Lung (tissue), 12 donors: ENCODE results near the gene CADM2. TPM values are rescaled to one million over a fixed set of nuclear protein-coding genes. Genes with fewer than 3 reads are reported as not detected.

Experiments
- ATAC-seq: fragments of 200-7000 bp; cut with Tn5 transposase; one replicate; pipeline ENCODE4 v1.9.1; 2020; ENCODE audit warnings: moderate number of reproducible peaks; ENCODE audit not compliant: insufficient read depth, low FRiP score
- DNase-seq, 3 donors: peaks; one replicate each; pipeline ENCODE4 v3.0.0-alpha.2; 2013 to 2017
- H3K27ac ChIP-seq, 2 donors: one replicate each; pipeline ENCODE4 v1.5.1; 2013; ENCODE audit warnings: mild to moderate bottlenecking in 2 of 2, moderate library complexity in 2 of 2, control low read depth in 1 of 2, inconsistent platforms in 1 of 2, low read depth in 1 of 2, low read length in 1 of 2
- H3K27me3 ChIP-seq, 3 donors: one replicate each; pipeline ENCODE4 v1.5.1; 2013; ENCODE audit warnings: low read length in 2 of 3; ENCODE audit not compliant: control insufficient read depth in 3 of 3, insufficient read depth in 3 of 3
- H3K36me3 ChIP-seq, 4 donors: one replicate each; pipeline ENCODE4 v1.5.1; 2013; ENCODE audit warnings: low read length in 4 of 4, mild to moderate bottlenecking in 1 of 4, moderate library complexity in 1 of 4; ENCODE audit not compliant: control insufficient read depth in 4 of 4, insufficient read depth in 4 of 4
- H3K4me1 ChIP-seq, 5 donors: one replicate each; pipeline ENCODE4 v1.5.1; 2013; ENCODE audit warnings: low read length in 5 of 5, mild to moderate bottlenecking in 2 of 5, moderate library complexity in 1 of 5; ENCODE audit not compliant: control insufficient read depth in 5 of 5, insufficient read depth in 5 of 5
- H3K4me3 ChIP-seq: one replicate; pipeline ENCODE4 v1.5.1; 2013; ENCODE audit warnings: mild to moderate bottlenecking, control low read depth, moderate library complexity
- H3K9ac ChIP-seq, 2 donors: one replicate each; pipeline ENCODE4 v1.5.1; 2013; ENCODE audit warnings: low read length in 2 of 2, control low read depth in 1 of 2; ENCODE audit not compliant: insufficient read depth in 1 of 2
- H3K9me3 ChIP-seq, 4 donors: one replicate each; pipeline ENCODE4 v1.5.1; 2013; ENCODE audit warnings: low read length in 3 of 4, mild to moderate bottlenecking in 1 of 4, moderate library complexity in 1 of 4; ENCODE audit not compliant: control insufficient read depth in 4 of 4, insufficient read depth in 3 of 4
- WGBS, 2 donors: extraction: QIAGEN DNeasy Blood & Tissue Kit; methylation state at CpG; one replicate each; pipeline ENCODE4 v1.1.7; 2013; 5-methylcytosine and 5-hydroxymethylcytosine counted together
- polyA plus RNA-seq, 2 donors: library from polyadenylated mRNA; stranded (reverse); fragments of 200-250 nt; gene quantifications; one replicate each; pipeline ENCODE4 v1.2.1, GENCODE V29; 2013
- total RNA-seq, 2 donors: library from RNA; depleted of rRNA in 1 of 2; stranded (reverse); fragments of >200 nt in 1 of 2; gene quantifications; one replicate each; pipeline ENCODE4 v1.2.1, GENCODE V29; 2014 to 2021
- TF ChIP-seq, protein P1 (sequence below): IDR thresholded peaks from 2 replicates; pipeline ENCODE4 v1.5.1; 2012; ENCODE audit warnings: mild to moderate bottlenecking; ENCODE audit errors: control extremely low read depth, extremely low read depth
- donor health status: control.
- donor health status: control.
- donor health status: Bipolar disorder and iron deficiency.
- donor health status: healthy.
- donor health status: DM: yes; HTN: yes; CAD: no.

The CADM2 gene
- total and polyA plus RNA-seq, 4 donors: 0.14 to 3.3 (median 0.32) TPM

DNA sequence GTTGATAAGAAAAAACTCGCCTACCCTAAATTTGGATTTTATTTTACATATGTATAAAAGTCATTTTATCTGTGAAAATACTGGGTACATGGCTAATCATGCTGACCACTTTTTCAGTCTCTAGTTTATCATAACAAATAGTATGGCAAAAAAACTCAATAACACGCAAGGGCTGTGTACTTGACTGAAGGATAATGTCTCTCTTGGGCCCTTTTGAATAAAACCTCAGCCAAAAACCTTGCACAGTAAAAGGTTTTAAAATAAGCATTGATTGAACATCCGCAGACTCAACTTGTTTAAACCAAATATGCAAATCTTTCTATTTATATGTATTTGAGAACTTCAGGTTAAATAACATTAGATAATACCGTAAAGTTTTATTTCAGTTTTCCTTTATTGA lies 285.3 kb downstream of the CADM2 start:
- no peak overlapping the region for H3K9ac ChIP-seq
- no peak overlapping the region for H3K4me3 ChIP-seq
- no peaks in the 10 kb centered on the region for H3K36me3 ChIP-seq
- no peak overlapping the region for H3K27ac ChIP-seq
- no peaks in the 10 kb centered on the region for H3K27me3 ChIP-seq
- no peaks in the 10 kb centered on the region for H3K9me3 ChIP-seq
- ATAC-seq (no peak), DNase-seq (no peak)
- TF ChIP-seq, protein P1, sequence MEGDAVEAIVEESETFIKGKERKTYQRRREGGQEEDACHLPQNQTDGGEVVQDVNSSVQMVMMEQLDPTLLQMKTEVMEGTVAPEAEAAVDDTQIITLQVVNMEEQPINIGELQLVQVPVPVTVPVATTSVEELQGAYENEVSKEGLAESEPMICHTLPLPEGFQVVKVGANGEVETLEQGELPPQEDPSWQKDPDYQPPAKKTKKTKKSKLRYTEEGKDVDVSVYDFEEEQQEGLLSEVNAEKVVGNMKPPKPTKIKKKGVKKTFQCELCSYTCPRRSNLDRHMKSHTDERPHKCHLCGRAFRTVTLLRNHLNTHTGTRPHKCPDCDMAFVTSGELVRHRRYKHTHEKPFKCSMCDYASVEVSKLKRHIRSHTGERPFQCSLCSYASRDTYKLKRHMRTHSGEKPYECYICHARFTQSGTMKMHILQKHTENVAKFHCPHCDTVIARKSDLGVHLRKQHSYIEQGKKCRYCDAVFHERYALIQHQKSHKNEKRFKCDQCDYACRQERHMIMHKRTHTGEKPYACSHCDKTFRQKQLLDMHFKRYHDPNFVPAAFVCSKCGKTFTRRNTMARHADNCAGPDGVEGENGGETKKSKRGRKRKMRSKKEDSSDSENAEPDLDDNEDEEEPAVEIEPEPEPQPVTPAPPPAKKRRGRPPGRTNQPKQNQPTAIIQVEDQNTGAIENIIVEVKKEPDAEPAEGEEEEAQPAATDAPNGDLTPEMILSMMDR: no peak
- WGBS, 2 donors: 86 to 89% methylated on average over 4 of the region's 4 CpGs
- no peaks in the 10 kb centered on the region for H3K4me1 ChIP-seq

DNA sequence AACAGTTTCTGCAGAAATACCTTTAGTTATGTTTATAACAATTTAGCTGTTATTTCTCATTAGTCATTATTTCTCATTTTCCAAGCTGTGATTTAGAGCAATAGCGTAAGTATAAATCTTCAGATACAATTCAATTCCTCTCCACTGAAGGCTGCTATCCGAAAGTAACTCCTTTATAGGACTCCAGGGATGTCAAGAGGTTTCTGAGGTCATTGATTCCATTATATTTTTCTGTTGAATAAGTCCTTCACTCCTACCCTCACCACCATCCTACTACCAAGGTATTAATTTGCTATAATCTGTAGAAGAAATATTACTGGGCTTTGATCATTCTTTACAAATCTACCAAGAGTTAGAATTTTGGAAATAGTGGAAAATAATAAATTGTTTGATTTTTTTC lies 285.7 kb downstream of the CADM2 start:
- TF ChIP-seq, protein P1: no peak
- no peaks in the 10 kb centered on the region for H3K9me3 ChIP-seq
- no peak for ATAC-seq
- no peak overlapping the region for H3K9ac ChIP-seq
- DNase-seq: no peak
- H3K4me3 ChIP-seq: no peak overlapping the region
- H3K4me1 ChIP-seq: no peaks in the 10 kb centered on the region
- WGBS, 2 donors: 85% methylated on average over 2 of the region's 2 CpGs
- no peaks in the 10 kb centered on the region for H3K27me3 ChIP-seq
- H3K27ac ChIP-seq: no peak overlapping the region
- H3K36me3 ChIP-seq: no peaks in the 10 kb centered on the region

DNA sequence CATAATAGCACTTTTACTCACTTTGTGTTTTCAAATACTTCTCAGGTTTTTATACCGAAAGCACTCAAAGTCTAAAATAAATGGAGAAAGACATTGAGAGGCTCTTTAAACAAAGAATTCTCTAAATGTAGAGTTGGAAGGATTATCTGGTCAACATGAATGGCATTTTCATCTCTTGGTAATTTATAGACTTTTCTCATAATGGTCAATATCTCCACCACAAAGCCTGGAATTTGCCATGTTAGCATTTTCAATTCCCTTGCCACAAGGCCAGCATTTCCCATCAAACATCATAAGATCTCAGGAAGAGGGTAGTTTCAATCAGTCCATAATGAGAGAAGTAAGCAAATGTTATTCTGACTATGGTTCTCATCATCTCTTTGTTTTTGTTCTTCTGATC lies 293.0 kb downstream of the CADM2 start:
- no peak for ATAC-seq
- H3K9me3 ChIP-seq: no peaks in the 10 kb centered on the region
- H3K4me3 ChIP-seq: no peak overlapping the region
- no peaks in the 10 kb centered on the region for H3K4me1 ChIP-seq
- DNase-seq: no peak
- H3K36me3 ChIP-seq: no peaks in the 10 kb centered on the region
- H3K27me3 ChIP-seq: no peaks in the 10 kb centered on the region
- no peak overlapping the region for H3K9ac ChIP-seq
- no peak overlapping the region for H3K27ac ChIP-seq
- WGBS, 2 donors: 82 to 90% methylated on average over 1 of the region's 1 CpG
- TF ChIP-seq, protein P1: no peak

DNA sequence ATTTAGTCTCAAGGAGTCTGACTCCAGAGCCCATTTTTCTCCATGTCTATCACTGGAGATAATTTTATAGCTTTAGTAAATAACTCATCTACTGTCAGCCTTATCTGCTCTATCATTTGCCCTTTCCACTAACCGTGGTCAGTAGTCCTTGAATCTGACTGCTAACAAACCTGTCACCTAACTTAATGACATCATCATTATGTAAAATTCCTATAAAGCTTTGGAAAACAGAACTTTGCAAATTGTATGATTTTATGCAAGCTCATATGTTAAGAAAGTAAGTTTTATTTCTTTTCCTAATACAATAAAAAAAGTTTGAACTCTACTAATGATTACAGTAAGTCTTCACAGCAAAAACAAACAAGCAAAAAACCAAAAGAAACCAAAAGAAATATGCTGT lies 293.9 kb downstream of the CADM2 start:
- Histone ChIP-seq H3K4me1 (no peaks in the 10 kb centered on the region), H3K27me3 (no peaks in the 10 kb centered on the region), H3K4me3 (no peak overlapping the region), H3K27ac (no peak overlapping the region), H3K9me3 (no peaks in the 10 kb centered on the region), H3K36me3 (no peaks in the 10 kb centered on the region), H3K9ac (no peak overlapping the region)
- DNase-seq (no peak), ATAC-seq (no peak)
- 24 to 26% methylated on average over 1 of the region's 1 CpG for WGBS, 2 donors
- TF ChIP-seq, protein P1: no peak
